Panc1 (cell line): Measurements from ENCODE around the gene MAP1B.

Experiments
- CTCF ChIP-seq: fragments of 450-650 bp; IDR thresholded peaks from 2 replicates; pipeline ENCODE4 v1.5.1; 2017; ENCODE audit warnings: mild to moderate bottlenecking
- POLR2AphosphoS5 ChIP-seq: IDR thresholded peaks from 2 replicates; pipeline ENCODE4 v1.6.1; 2012; ENCODE audit warnings: mild to moderate bottlenecking, low read depth, low read length, moderate library complexity

- TF ChIP-seq CTCF (peak; percentile 24), POLR2AphosphoS5 (no peak)
Observed at GRCh38 chr5:72082048-72082447, 25.2 kb upstream of the MAP1B start.
